ENCODE results near the gene NVL.

NVL gene

GRCh38 chr1:224274970-224275626 is 54.9 kb downstream of the NVL start:
- no peak for DNase-seq

DNA sequence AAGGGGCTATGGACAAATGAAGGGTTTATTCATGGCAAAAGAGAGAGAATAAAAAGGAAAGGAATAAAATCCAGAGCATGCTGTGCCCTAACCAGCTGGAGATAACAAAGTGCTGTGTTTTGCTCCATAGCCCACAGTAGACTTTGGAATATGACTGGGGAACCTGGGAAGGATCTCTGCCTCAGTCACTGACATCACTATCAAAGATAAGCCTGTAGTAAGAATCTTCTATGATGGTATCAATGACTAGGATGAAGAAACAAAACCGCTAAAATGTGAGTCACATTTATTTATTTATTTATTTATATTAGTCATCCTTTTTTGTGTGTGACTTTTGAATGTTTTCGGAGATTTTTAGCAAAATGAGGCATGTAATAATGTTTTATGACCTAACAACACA is 56.3 kb downstream of the NVL start:
- no peak for DNase-seq

GRCh38 chr1:224271106-224271505 is 58.9 kb downstream of the NVL start:
- DNase-seq: no peak

DNA sequence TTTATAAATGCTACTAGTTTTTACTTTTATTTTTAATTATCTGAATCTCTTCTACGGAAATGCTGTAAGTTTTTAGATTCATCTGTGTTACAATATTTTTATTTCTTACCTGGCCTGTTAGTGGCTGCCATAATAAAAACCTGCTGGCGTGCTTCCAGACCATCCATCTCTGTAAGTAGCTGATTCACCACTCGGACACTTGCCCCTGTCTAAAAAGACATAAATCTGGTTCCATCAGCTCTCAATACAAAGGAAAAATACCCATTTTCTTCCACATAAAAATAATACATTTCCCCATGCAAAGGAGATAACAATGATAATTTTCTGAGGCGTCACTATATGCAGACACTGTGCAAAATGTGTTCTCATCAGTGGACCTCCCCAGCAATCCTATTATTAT is 62.0 kb downstream of the NVL start:
- DNase-seq: no peak

- DNase-seq: no peak
These were observed 62.8 kb downstream of the NVL start for GRCh38 chr1:224266915-224267856.

DNA sequence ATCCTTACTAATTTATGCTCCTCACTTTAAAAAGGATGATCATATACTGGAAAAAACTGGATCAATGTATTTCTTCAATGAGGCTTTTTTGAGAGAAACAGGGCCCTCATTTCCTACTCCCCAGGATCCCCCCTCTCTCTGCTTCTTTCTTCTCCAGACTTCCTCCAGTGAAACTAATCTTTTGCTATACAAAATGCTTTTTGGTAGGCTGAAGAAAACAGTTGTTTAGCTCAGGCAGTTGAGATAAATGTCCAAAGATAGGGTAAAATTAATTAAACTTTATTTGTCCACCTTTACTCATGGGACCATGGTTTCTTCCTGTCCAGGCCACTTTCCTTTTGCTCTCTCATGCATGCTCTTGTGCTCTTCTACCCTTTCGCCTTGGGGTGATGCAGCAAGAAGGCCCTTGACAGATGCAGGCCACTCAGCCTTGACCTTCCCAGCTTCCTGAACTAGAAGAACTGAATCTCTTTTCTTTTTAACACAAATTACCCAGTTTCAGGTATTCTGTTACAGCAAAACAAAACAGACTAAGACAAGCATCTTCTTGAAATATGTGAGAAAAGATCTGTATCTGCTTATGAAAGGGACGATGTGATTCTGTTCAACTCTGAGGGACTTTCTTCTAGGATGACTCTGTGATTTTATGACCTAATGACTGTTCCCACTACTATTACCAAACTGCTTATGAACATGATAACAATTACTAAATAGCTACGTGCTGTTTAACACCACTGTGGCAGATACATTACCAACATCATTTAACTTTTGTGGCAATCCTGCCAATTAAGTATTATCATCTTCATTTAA is 63.7 kb downstream of the NVL start:
- DNase-seq: no peak

DNA sequence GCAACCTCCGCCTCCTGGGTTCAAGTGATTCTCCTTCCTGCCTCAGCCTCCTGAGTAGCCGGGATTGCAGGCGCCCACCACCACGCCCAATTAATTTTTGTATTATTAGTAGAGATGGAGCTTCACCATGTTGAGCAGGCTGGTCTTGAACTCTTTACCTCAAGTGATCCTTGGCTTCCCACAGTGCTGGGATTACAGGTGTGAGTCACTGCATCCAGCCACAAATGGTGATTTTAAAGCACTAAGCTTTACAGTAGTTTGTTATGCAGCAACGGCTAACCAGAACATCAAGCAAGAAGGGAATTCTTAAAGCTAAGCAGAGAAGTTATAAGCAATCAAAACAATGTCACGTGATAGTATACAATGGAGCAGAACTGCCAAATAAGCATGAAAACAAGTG is 65.7 kb downstream of the NVL start:
- no peak for DNase-seq

DNA sequence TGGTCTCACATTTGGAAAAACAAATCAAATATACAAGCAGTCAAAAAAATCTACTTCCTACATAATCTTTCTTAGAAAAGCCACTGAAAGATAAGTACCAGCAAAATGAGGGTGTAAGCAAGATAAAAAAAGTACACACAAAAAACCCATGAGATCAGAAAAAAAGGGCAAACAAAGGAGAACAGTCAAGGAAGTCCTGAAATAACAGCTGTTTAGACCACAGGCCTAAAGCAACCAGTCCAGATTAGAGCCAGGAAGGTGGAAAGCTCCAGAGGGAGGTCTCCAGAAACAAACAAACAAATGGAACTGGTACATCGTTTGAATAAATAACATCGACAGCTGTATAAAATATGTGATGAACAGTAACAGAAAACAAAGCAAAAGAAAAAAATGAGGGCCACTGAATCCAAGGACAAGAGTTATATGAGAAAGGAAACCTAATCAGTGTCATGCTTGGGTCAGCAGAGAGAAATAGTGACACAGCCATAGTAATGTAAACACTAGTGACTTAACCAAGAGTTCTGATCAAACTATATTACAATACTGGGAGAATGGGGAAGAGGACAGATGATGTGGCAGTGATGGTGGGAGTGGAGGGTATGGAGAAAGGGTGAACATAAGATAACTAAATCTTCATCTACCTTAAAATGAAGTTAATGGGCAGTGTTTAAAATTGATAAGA is 67.5 kb downstream of the NVL start:
- DNase-seq: no peak

DNA sequence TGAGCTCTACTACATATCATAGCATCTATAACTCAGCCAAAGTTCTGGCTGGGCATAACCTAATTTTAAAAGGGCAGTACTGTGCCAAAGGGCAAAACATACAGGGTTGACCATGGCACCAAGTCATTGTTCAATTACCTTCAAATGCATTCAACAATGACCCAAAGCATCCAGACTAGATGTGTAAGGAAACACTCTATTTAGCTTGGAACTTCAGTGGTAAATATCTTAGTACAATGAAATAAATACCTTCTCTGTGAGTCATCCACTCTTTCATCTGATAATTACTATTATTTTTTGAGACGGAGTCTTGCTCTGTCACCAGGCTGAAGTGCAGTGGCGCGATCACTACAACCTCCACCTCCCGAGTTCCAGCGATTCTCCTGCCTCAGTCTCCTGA is 70.0 kb downstream of the NVL start:
- no peak for DNase-seq

GRCh38 chr1:224258351-224258750 is 71.6 kb downstream of the NVL start:
- DNase-seq: no peak

DNA sequence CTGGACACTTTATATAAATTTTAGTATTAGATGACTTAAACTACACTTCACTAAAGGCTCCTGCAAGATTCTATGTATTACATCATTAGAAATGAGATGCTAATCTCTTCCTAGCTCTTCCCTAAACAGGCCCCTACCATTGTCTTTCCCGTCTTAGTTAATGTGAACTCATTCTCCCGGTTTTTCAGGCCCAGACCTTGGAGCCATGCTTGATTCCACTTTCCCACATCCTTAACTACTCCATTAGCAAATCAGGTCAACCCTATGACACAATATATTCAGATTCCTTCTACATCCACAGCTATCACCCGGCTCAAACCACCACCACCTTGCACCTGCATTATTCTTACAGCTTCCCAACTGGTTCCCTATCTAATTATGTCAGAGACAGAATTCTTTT is 73.3 kb downstream of the NVL start:
- no peak for DNase-seq

DNA sequence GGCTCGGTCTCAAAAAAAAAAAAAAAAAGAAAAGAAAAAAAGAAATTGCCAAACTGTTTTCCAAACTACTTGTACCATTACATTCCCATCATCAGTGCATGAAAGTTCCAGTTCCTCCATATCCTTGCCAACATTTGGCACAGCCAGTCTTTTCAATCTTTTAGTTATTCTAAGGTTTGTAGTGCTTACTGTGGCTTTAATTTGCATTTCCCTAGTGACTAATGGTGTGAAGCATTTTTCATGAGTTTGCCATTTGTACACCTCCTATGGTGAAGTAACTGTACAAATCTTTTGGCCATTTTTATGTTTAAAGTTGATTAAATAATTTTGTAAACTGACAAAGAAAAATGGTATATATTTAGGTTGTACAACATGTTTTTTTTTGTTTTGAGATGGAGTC is 76.3 kb downstream of the NVL start:
- DNase-seq: no peak

- DNase-seq: no peak
These were observed 77.5 kb downstream of the NVL start for GRCh38 chr1:224252479-224252878.

- no peak for DNase-seq
These were observed 78.2 kb downstream of the NVL start for GRCh38 chr1:224251741-224252146.

GRCh38 chr1:224245188-224245587 is 84.8 kb downstream of the NVL start:
- DNase-seq: no peak

GRCh38 chr1:224238756-224239155 is 91.2 kb downstream of the NVL start:
- no peak for DNase-seq

GRCh38 chr1:224238212-224238611 is 91.8 kb downstream of the NVL start:
- no peak for DNase-seq

DNA sequence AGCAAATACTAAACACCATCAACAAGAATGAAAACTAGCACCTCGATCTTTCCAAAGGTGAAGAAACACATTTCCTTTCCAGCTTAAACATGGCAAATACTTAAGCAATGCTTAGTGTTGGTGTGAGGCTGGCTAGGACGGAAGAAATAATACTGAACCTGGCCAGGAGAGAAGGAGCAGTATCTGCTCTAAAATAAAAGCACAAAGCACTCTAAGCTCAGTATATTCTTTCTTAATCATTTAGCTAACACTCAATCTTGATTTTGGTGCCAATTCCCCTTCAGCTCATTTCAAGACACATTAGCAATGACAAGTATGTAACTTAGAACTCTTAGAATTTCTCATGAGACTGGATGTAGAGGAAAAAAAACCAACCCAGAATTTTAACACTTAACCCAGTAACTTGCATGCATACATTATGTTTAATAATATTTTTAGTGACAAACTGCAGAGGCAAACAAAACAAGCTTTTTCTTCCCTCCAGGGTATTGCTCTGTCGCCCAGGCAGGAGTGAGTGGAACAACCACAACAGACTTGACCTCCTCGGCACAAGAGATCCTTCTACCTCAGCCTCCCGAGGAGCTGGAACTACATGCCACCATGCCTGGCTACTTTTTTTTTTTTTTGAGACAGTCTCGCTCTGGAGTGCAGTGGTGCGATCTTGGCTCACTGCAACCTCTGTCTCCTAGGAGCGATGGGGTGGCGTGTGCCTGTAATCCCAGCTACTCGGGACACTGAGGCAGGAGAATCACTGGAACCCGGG is 92.7 kb downstream of the NVL start:
- DNase-seq: no peak

- DNase-seq: no peak
These were observed 94.0 kb downstream of the NVL start for GRCh38 chr1:224235813-224236493.

DNA sequence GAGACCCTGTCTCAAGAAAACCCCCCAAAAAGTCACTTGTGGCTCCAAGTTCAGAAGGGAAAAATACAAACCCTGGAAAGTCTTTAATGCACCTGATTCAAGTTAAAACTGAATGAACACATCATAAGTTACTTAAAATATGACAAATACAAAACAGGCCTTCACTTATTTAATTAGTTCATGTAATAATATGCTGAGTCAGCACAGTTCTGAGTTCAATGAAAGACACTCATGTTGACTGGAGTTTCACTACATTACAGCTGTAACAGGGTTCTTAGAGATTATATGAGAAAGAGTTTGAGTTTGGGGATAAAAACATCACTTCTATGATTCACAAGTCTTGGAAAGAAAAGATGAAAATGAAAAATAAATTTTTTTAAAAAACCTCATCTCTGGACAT is 96.0 kb downstream of the NVL start:
- no peak for DNase-seq

GRCh38 chr1:224226849-224227502 is 103.0 kb downstream of the NVL start:
- DNase-seq: no peak
